OCI-LY7 (cell line): ENCODE results near the gene CAPSL.

Source experiments
- CTCF ChIP-seq: fragments of 200-600 bp; sonication (generic); conservative IDR thresholded peaks from 2 replicates; pipeline ENCODE4 v1.5.1; 2014; ENCODE audit warnings: mild to moderate bottlenecking, antibody characterized with exemption, low read length, moderate library complexity, mixed read lengths
- EZH2phosphoT487 ChIP-seq: fragments of 200-600 bp; sonication (generic); IDR thresholded peaks from 2 replicates; pipeline ENCODE4 v1.6.1; 2018; ENCODE audit warnings: low read depth, borderline replicate concordance, mild to moderate bottlenecking, mixed run types, antibody characterized with exemption, low read length, moderate library complexity, mixed read lengths

- TF ChIP-seq EZH2phosphoT487: no peak
- TF ChIP-seq CTCF: no peak
Observed at GRCh38 chr5:35900972-35901695, 37.3 kb downstream of the CAPSL start.
